Measurements from ENCODE around the gene PACC1.
A peak's percentile ranks its signal among the peaks of the same experiment; 100 is the strongest.

Gene PACC1

GRCh38 chr1:212412374-212412773 is 2.3 kb downstream of the PACC1 start:
- peak overlapping the region; percentile 11 for H3K4me3 ChIP-seq (replicated peaks; ENCODE audit: insufficient read depth, low read length)
- peak overlapping the region; percentile 6; the same call in 1 of the 2 replicates for H3K27ac ChIP-seq (replicated peaks)
- DNase-seq (ENCODE audit: low read depth in 1 of 2, low spot score in 1 of 2), result no peak
- H3K27me3 ChIP-seq (ENCODE audit: insufficient read depth, poor library complexity, severe bottlenecking), result no peaks in the 10 kb centered on the region
- TF ChIP-seq CTCF (IDR thresholded peaks at IDR 0.05; ENCODE audit: insufficient read depth, low read length), result no peak
- TF ChIP-seq POLR2AphosphoS5 (IDR thresholded peaks at IDR 0.05; ENCODE audit: low read depth), result no peak
- TF ChIP-seq SPI1 (IDR thresholded peaks at IDR 0.05; ENCODE audit: borderline replicate concordance, low read depth), result peak; percentile 20; the same call in 1 of the 2 replicates

GRCh38 chr1:212410231-212410820 is 4.4 kb downstream of the PACC1 start:
- no peak; the same call in 1 of the 2 replicates for TF ChIP-seq SPI1 (IDR thresholded peaks at IDR 0.05; ENCODE audit: borderline replicate concordance, low read depth)

GRCh38 chr1:212402666-212403321 is 11.9 kb downstream of the PACC1 start:
- Histone ChIP-seq H3K27ac (replicated peaks) (no peak overlapping the region), H3K4me3 (replicated peaks; ENCODE audit: insufficient read depth, low read length) (no peak overlapping the region), H3K27me3 (ENCODE audit: insufficient read depth, poor library complexity, severe bottlenecking) (no peaks in the 10 kb centered on the region)
- DNase-seq (ENCODE audit: low read depth in 1 of 2, low spot score in 1 of 2), result no peak
- no peak for TF ChIP-seq REST (IDR thresholded peaks at IDR 0.05; ENCODE audit: insufficient replicate concordance, low read depth)
- TF ChIP-seq CTCF (IDR thresholded peaks at IDR 0.05; ENCODE audit: insufficient read depth, low read length), result no peak
- TF ChIP-seq SPI1 (IDR thresholded peaks at IDR 0.05; ENCODE audit: borderline replicate concordance, low read depth), result no peak

More at GRCh38 chr1:212410231-212410820, 4.4 kb downstream of the PACC1 start:
- Histone ChIP-seq H3K27me3 (ENCODE audit: insufficient read depth, poor library complexity, severe bottlenecking) (no peaks in the 10 kb centered on the region), H3K27ac (replicated peaks) (peak overlapping the region; percentile 15), H3K4me3 (replicated peaks; ENCODE audit: insufficient read depth, low read length) (no peak overlapping the region)
- peak in 1 of 2 experiments; percentile 64 for DNase-seq (ENCODE audit: low read depth in 1 of 2, low spot score in 1 of 2)

- no peak overlapping the region for H3K4me3 ChIP-seq (replicated peaks; ENCODE audit: insufficient read depth, low read length)
- H3K27ac ChIP-seq (replicated peaks), result no peak overlapping the region
- no peak for TF ChIP-seq CTCF (IDR thresholded peaks at IDR 0.05; ENCODE audit: insufficient read depth, low read length)
- no peak for TF ChIP-seq SPI1 (IDR thresholded peaks at IDR 0.05; ENCODE audit: borderline replicate concordance, low read depth)
- no peak for TF ChIP-seq REST (IDR thresholded peaks at IDR 0.05; ENCODE audit: insufficient replicate concordance, low read depth)
- no peak for TF ChIP-seq GABPA (IDR thresholded peaks at IDR 0.05; ENCODE audit: low read depth)
- no peak for TF ChIP-seq POLR2AphosphoS5 (IDR thresholded peaks at IDR 0.05; ENCODE audit: low read depth)
- H3K27me3 ChIP-seq (ENCODE audit: insufficient read depth, poor library complexity, severe bottlenecking), result no peaks in the 10 kb centered on the region
- no peak for DNase-seq (ENCODE audit: low read depth in 1 of 2, low spot score in 1 of 2)
Measured at GRCh38 chr1:212401838-212402582, 12.7 kb downstream of the PACC1 start.
